B cell (primary cell): ENCODE results near the gene TAOK2. TPM values are rescaled to one million over a fixed set of nuclear protein-coding genes. Genes with fewer than 3 reads are reported as not detected.
A peak's percentile ranks its signal among the peaks of the same experiment; 100 is the strongest.

ENCODE experiments used
- ATAC-seq: fragments of 200-7000 bp; cut with Tn5 transposase; one replicate; pipeline ENCODE4 v1.10.0; 2021; ENCODE audit warnings: low read depth, mild to moderate bottlenecking, moderate number of reproducible peaks, moderate library complexity
- CTCF ChIA-PET: fragments of 350-600 bp; sonication (Branson Sonifier 250); formaldehyde crosslinking; loops from one replicate; lab custom pipeline; 2021; ENCODE audit warnings: antibody characterized with exemption, inconsistent platforms; lab: Charles Lee
- POLR2A ChIA-PET: fragments of 350-600 bp; sonication (Branson Sonifier 250); formaldehyde crosslinking; loops from one replicate; lab custom pipeline; 2021; ENCODE audit warnings: antibody characterized with exemption; lab: Charles Lee
- DNase-seq: peaks from one replicate; pipeline ENCODE4 v3.0.0; 2013
- H2AFZ ChIP-seq: 2 replicates; pipeline ENCODE4 v1.6.1; 2012; ENCODE audit warnings: mild to moderate bottlenecking, low read depth, low read length; ENCODE audit not compliant: insufficient read depth, poor library complexity, severe bottlenecking
- H3K27ac ChIP-seq, 2 donors: 1 replicate in 1 of 2; 2 replicates in 1 of 2; pipeline ENCODE4 v1.5.1; 2012 to 2013; ENCODE audit warnings: low read length in 2 of 2, mild to moderate bottlenecking in 2 of 2, moderate library complexity in 1 of 2
- H3K27me3 ChIP-seq, 4 experiments: fragments of 200-600 bp in 1 of 4; sonication (generic) in 1 of 4; replicated peaks in 1 of 4; 1 replicate in 2 of 4; 2 replicates in 2 of 4; pipeline versions ENCODE4 v1.6.1 to v1.7.0; 2013 to 2016; ENCODE audit warnings: low read length in 3 of 4, mild to moderate bottlenecking in 2 of 4, mixed read lengths in 1 of 4, moderate library complexity in 1 of 4; ENCODE audit not compliant: insufficient read depth in 4 of 4, control insufficient read depth in 3 of 4; ENCODE audit errors: control extremely low read depth in 1 of 4
- H3K36me3 ChIP-seq, 2 experiments: replicated peaks in 1 of 2; 1 replicate in 1 of 2; 2 replicates in 1 of 2; pipeline versions ENCODE4 v1.6.1 to v1.7.1; 2013; ENCODE audit warnings: low read length in 1 of 2; ENCODE audit not compliant: insufficient read depth in 2 of 2, control insufficient read depth in 1 of 2; ENCODE audit errors: control extremely low read depth in 1 of 2, extremely low read depth in 1 of 2
- H3K4me1 ChIP-seq, 2 donors: fragments of 200-600 bp in 1 of 2; sonication (generic) in 1 of 2; 1 replicate in 1 of 2; 2 replicates in 1 of 2; pipeline versions ENCODE4 v1.5.1 to v1.6.1; 2013 to 2017; ENCODE audit warnings: low read length in 2 of 2; ENCODE audit not compliant: control insufficient read depth in 2 of 2, insufficient read depth in 2 of 2
- H3K4me2 ChIP-seq: replicated peaks from 2 replicates; pipeline ENCODE3; 2012; ENCODE audit warnings: mild to moderate bottlenecking, low read depth, low read length; ENCODE audit not compliant: poor library complexity, severe bottlenecking
- H3K4me3 ChIP-seq, 5 experiments: fragments of 200-600 bp in 1 of 5; sonication (generic) in 1 of 5; 1 replicate in 3 of 5; 2 replicates in 2 of 5; pipeline versions ENCODE4 v1.5.1 to v1.7.0; 2011 to 2016; ENCODE audit warnings: low read length in 4 of 5, mild to moderate bottlenecking in 4 of 5, low read depth in 2 of 5, control low read depth in 1 of 5, moderate library complexity in 1 of 5; ENCODE audit not compliant: insufficient read depth in 1 of 5; ENCODE audit errors: control extremely low read depth in 1 of 5, extremely low read depth in 1 of 5
- H3K79me2 ChIP-seq: fragments of 200-600 bp; sonication (generic); one replicate; pipeline ENCODE4 v1.6.0; 2016; ENCODE audit warnings: low read length; ENCODE audit not compliant: control insufficient read depth, insufficient read depth
- H3K9ac ChIP-seq: fragments of 200-600 bp; sonication (generic); 2 replicates; pipeline ENCODE4 v1.6.1; 2017; ENCODE audit warnings: mild to moderate bottlenecking, low read length, moderate library complexity
- H3K9me3 ChIP-seq, 3 donors: one replicate each; pipeline versions ENCODE4 v1.6.1 to v1.7.1; 2013; ENCODE audit warnings: low read length in 2 of 3; ENCODE audit not compliant: control insufficient read depth in 2 of 3, insufficient read depth in 1 of 3; ENCODE audit errors: control extremely low read depth in 1 of 3
- H4K20me1 ChIP-seq: 2 replicates; pipeline ENCODE4 v1.6.0; 2012; ENCODE audit warnings: mild to moderate bottlenecking, low read length; ENCODE audit not compliant: insufficient read depth, control insufficient read depth, poor library complexity, severe bottlenecking
- H3K27ac Mint-ChIP-seq: one replicate; pipeline ENCODE4 v1.8.0; 2021; ENCODE audit warnings: mixed read lengths
- H3K27me3 Mint-ChIP-seq: one replicate; pipeline ENCODE4 v1.8.0; 2021; ENCODE audit warnings: mixed read lengths
- H3K4me1 Mint-ChIP-seq: one replicate; pipeline ENCODE4 v1.8.0; 2021; ENCODE audit warnings: mixed read lengths
- H3K4me3 Mint-ChIP-seq: one replicate; pipeline ENCODE4 v1.8.0; 2021; ENCODE audit warnings: mixed read lengths
- H3K9me3 Mint-ChIP-seq: one replicate; pipeline ENCODE4 v1.8.0; 2022; ENCODE audit warnings: mixed read lengths; ENCODE audit not compliant: insufficient read depth
- CTCF ChIP-seq: fragments of 200-600 bp; IDR thresholded peaks from one replicate; pipeline ENCODE4 v1.8.0; 2022; ENCODE audit warnings: antibody characterized with exemption, mild to moderate bottlenecking
- EZH2 ChIP-seq: IDR thresholded peaks from 2 replicates; pipeline ENCODE4 v1.6.1; 2012; ENCODE audit warnings: borderline replicate concordance, low read depth, mild to moderate bottlenecking, moderate library complexity, low read length; ENCODE audit not compliant: insufficient read depth, poor library complexity, severe bottlenecking
- WGBS: methylation state at CpG from one replicate; pipeline ENCODE4 v1.1.5; 2013; ENCODE audit warnings: missing lambda C conversion rate; ENCODE audit not compliant: insufficient coverage; 5-methylcytosine and 5-hydroxymethylcytosine counted together
- intact Hi-C: fragments of 100-400 bp; cut with micrococcal nuclease; formaldehyde crosslinking; loops from one replicate; pipeline ENCODE4 v1.10.0; 2022
- polyA plus RNA-seq: library from polyadenylated mRNA; depleted of rRNA; stranded (reverse); fragments of >200 nt; gene quantifications from 2 replicates; pipeline ENCODE4 v1.2.3, GENCODE V29; 2012
- total RNA-seq, 2 donors: library from RNA; stranded (reverse); fragments of 120-200 nt in 1 of 2; gene quantifications; 1 replicate in 1 of 2; 2 replicates in 1 of 2; pipeline versions ENCODE4 v1.2.3 to v1.2.4, GENCODE V29; 2013 to 2022

Gene TAOK2
- total and polyA plus RNA-seq, 2 donors (not counting 1 experiment from before 2014, with no cell fraction given), result 30.3 to 50.8 TPM

- no peaks in the 10 kb centered on the region for H3K9me3 ChIP-seq
- peaks cover 14 to 21% of the 10 kb centered on the region in 2 donors for H3K4me1 ChIP-seq
- H3K27ac ChIP-seq, result peak overlapping the region; percentile 80 to 84
- H3K27ac Mint-ChIP-seq, result peak overlapping the region; percentile 96
- peak overlapping the region; percentile 90 for H3K9ac ChIP-seq
- peaks cover 29% of the 10 kb centered on the region for H3K79me2 ChIP-seq
- ATAC-seq (no peak), DNase-seq (no peak)
- peaks cover 26% of the 10 kb centered on the region for H4K20me1 ChIP-seq
- no peaks in the 10 kb centered on the region for H3K27me3 ChIP-seq
- intact Hi-C loops, result loop anchor here (1.0 to 10.0 kb wide), 9 partner anchors 26 to 332 kb away; partner anchors contain the start of genes ASPHD1, CDIPT, INO80E and TAOK2
- H3K4me3 Mint-ChIP-seq, result peak overlapping the region; percentile 91
- ChIA-PET POLR2A (interaction anchor here (0.7 to 1.7 kb wide), 4 partner anchors 46 to 165 kb away, joined by 3 to 7 read pairs (median 3); partner anchors contain the start of genes TAOK2 and TBX6), CTCF (interaction anchor here (1.4 to 2.0 kb wide), 5 partner anchors 35 to 226 kb away, joined by 5 to 9 read pairs (median 5); partner anchors contain the start of genes CDIPT, TAOK2 and TMEM219)
- peaks cover 25% of the 10 kb centered on the region for H3K4me1 Mint-ChIP-seq
- peaks cover 0 to 13% of the 10 kb centered on the region in 2 experiments for H3K36me3 ChIP-seq
- no peaks in the 10 kb centered on the region for H3K9me3 Mint-ChIP-seq
- no peaks in the 10 kb centered on the region for H3K27me3 Mint-ChIP-seq
- H3K4me2 ChIP-seq, result peak overlapping the region; percentile 89
- peak overlapping the region; percentile 96 for H2AFZ ChIP-seq
- peak overlapping the region; percentile 48 to 95 (median 84) for H3K4me3 ChIP-seq
- TF ChIP-seq EZH2, result no peak
- TF ChIP-seq CTCF, result no peak
- 9% methylated on average over 12 of the region's 12 CpGs for WGBS
Observed at GRCh38 chr16:29926711-29927052, 47.0 kb upstream of the TAOK2 start.
